Activated naive CD4-positive, alpha-beta T cell treated with anti-CD3 and anti-CD28 coated beads, Interleukin-2, amount 50 U/mL, for 72 hours (primary cell): ENCODE results near the gene SLC35G3. TPM values are rescaled to one million over a fixed set of nuclear protein-coding genes. Genes with fewer than 3 reads are reported as not detected.
A peak's percentile ranks its signal among the peaks of the same experiment; 100 is the strongest.
"Not testable (repeated sequence)": the region's sequence is repeated elsewhere in the genome, so short reads cannot be mapped to it uniquely, and the experiment has no call there.

Experiments
- ATAC-seq, 2 donors: fragments of 150-1000 bp; cut with Tn5 transposase; 2 replicates each; pipeline ENCODE4 v1.10.0; 2021; ENCODE audit warnings: mild to moderate bottlenecking in 2 of 2, moderate library complexity in 2 of 2
- DNase-seq, 2 donors: peaks; one replicate each; pipeline ENCODE4 v3.0.0; 2021 to 2022; ENCODE audit warnings: low spot score in 2 of 2
- H3K27ac Mint-ChIP-seq, 2 donors: one replicate each; pipeline ENCODE4 v1.8.0; 2022; ENCODE audit warnings: mild to moderate bottlenecking in 2 of 2, mixed read lengths in 2 of 2
- H3K36me3 Mint-ChIP-seq, 2 donors: one replicate each; pipeline ENCODE4 v1.8.0; 2022; ENCODE audit warnings: mixed read lengths in 2 of 2
- H3K9me3 Mint-ChIP-seq, 2 donors: one replicate each; pipeline ENCODE4 v1.8.0; 2022; ENCODE audit warnings: mixed read lengths in 2 of 2
- total RNA-seq, 2 donors: library from RNA; stranded (reverse); gene quantifications; one replicate each; pipeline ENCODE4 v1.2.3, GENCODE V29; 2022

Gene SLC35G3
- total RNA-seq, 2 donors from 2014 or later: not detected

DNA sequence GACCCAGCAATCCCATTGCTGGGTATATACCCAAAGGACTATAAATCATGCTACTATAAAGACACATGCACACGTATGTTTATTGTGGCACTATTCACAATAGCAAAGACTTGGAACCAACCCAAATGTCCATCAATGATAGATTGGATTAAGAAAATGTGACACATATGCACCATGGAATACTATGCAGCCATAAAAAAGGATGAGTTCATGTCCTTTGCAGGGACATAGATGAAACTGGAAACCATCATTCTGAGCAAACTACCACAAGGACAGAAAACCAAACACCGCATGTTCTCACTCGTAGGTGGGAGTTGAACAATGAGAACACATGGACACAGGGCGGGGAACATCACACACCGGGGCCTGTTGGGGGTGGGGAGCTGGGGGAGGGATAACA lies 14.8 kb downstream of the SLC35G3 start:
- DNase-seq, H3K9me3 Mint-ChIP-seq, H3K27ac Mint-ChIP-seq, ATAC-seq, H3K36me3 Mint-ChIP-seq: not testable (repeated sequence)

DNA sequence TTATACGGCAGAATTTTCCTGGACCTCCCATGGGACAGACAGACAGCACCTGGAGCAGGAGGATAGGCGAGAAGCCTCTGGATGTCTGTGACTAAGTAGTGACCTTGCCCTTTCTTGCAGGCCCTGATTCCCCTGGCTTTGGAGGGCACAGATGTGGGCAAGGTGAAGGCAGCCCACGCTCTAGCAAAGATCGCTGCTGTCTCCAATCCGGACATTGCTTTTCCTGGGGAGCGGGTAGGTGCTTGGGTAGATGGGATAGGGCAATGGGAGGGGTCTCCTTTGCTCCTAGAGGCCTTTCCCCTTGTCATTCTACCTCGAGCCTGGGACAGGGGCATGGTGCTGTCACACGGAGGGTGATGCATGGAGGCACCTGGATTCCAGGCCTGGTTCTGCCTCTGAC lies 17.3 kb downstream of the SLC35G3 start:
- ATAC-seq (no peak), DNase-seq (no peak)
- Mint-ChIP-seq H3K9me3 (peaks cover 0 to 7% of the 10 kb centered on the region in 2 donors), H3K27ac (no peak overlapping the region), H3K36me3 (peaks cover 0 to 9% of the 10 kb centered on the region in 2 donors)

DNA sequence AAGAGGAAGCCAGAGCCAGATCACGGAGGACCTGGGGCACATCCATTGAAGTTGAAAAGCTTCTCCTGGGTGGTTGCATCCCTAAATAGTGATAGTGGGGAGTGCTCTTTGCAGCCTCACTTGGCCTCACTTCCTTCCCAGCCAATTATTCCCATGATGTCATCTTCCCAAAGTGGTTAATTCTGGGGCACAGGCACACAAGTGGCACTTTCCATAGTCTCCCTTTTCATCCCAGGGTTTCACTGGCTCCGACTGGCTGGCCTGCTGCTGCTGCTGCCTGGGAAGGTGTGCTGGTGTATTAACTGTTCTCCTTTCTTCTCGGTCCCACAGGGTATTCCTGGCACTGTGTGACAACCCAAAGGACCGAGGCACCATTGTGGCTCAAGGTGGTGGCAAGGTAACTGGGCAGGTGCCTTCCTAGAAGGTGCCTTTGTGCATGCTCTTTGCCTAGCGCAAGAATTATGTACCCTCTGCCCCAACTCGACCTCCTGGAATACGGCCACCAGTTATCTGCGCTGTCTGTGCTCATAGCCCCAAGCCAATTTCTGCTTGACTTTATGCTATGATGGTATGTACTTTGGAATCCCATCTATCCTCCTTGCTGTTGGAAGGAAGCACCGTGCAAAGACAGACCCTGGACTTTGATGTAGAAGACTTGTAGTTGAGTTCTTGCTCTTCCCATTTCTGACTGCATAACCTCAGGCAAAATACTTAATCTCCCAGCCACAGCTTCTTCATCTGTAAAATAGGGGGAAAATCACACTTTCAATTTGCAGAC lies 18.4 kb downstream of the SLC35G3 start:
- ATAC-seq: no peak

DNA sequence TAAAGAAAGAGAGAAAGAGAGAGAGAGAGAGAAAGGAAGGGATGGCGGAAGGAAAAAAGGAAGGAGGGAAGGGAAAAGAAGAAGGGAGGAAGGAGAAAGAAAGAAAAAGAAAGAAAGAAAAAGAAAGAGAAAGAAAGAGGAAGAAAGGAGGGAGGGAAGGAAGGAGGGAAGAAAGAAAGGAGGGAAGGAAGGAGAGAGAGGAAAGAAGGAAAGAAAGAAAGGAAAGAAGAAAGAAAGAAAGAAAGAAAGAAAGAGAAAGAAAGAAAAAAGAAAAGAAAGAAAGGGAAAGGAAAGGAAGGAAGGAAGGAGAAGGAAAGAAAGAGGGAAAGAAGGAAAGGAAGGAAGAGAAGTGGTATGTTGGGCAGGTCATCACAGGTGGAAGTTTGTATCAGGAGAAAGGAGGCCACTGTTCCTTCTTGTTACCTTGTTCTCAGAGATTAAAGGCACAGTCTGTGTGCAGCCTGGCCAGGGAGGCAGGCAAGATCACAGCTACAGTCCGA lies 19.3 kb downstream of the SLC35G3 start:
- peaks cover 0 to 7% of the 10 kb centered on the region in 2 donors for H3K9me3 Mint-ChIP-seq
- H3K27ac Mint-ChIP-seq: no peak overlapping the region
- DNase-seq (no peak), ATAC-seq (no peak)
- peaks cover 0 to 9% of the 10 kb centered on the region in 2 donors for H3K36me3 Mint-ChIP-seq

More for the DNA sequence above, 18.4 kb downstream of the SLC35G3 start:
- H3K27ac Mint-ChIP-seq: no peak overlapping the region
- peaks cover 0 to 9% of the 10 kb centered on the region in 2 donors for H3K36me3 Mint-ChIP-seq
- H3K9me3 Mint-ChIP-seq: peaks cover 0 to 7% of the 10 kb centered on the region in 2 donors
- no peak for DNase-seq

DNA sequence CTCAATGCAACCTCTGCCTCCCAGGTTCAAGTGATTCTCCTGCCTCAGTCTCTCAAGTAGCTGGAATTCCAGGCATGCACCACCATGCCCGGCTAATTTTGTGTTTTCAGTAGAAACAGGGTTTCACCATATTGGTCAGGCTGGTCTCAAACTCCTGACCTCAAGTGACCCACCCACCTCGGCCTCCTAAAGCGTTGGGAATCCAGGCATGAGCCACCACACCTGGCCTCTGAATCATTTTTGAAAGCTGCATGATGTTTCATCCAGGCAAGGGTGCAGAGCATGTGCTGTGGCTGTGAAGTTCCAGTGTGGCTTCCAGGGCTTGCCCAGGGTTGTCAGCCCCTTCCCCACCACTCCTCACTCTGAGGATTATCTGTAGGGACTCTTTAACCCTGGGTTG lies 21.9 kb downstream of the SLC35G3 start:
- not testable (repeated sequence) for H3K9me3 Mint-ChIP-seq, ATAC-seq, DNase-seq, H3K36me3 Mint-ChIP-seq
- H3K27ac Mint-ChIP-seq: peak overlapping the region; percentile 33 to 63

DNA sequence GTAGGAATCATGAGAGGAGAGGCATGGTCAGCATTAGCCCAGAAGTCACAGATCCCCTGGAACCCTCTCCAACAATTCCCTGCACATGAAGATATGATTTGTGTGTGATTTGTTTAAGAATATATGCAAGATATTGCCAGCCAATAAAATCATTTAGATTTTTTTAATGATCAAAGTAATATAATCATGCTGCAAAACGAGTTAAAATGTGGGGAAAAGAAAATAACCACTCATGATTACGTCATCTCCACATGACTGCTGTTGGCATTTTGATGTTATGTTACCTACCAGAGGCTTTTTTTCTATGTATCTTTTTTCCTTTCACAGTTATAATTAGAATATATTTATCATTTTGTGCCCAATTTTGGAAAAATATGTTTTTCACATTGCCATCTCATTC lies 22.4 kb downstream of the SLC35G3 start:
- H3K36me3 Mint-ChIP-seq: no peaks in the 10 kb centered on the region
- DNase-seq (no peak), ATAC-seq (peak; percentile 34 to 49)
- H3K9me3 Mint-ChIP-seq: no peaks in the 10 kb centered on the region
- peak overlapping the region; percentile 33 to 63 for H3K27ac Mint-ChIP-seq

DNA sequence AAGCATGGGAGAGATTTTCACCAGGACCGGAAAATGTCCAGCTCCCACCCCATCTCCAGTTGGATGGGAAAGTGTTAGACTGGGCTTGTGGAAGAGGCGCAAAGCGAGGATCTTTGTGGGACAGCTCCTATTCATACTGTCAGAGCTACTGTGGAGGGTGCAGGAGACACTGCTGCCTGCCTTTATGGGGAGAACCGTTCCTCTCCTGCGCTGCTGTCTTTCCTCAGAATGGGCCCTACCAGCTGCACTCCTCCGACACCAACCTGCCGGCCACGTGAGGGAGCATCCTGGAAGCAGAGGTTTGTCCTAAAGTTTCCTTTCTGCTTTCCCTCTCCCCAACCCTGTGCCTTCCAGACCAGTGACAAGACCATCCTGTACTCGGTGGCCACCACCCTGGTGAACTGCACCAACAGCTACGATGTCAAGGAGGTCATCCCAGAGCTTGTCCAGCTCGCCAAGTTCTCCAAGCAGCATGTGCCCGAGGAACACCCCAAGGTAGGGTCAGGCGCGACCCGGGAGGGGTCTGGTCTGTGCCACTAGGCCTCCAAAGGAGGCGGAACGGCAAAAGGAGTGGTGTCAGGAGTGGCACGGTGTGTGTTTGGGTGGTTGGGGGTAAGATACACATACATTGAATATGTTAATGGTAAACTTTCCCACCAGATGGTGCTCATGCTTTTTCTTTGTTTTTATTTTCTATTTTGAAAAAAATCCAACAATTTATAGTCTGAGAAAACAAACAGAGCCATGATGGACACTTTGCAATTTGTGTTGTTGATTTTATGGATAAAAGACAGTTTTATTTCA lies 23.0 kb downstream of the SLC35G3 start:
- peak overlapping the region in 1 of 2 donors; percentile 33 for H3K27ac Mint-ChIP-seq
- no peaks in the 10 kb centered on the region for H3K9me3 Mint-ChIP-seq
- no peaks in the 10 kb centered on the region for H3K36me3 Mint-ChIP-seq
- ATAC-seq: peak; percentile 59 to 79
- no peak for DNase-seq

DNA sequence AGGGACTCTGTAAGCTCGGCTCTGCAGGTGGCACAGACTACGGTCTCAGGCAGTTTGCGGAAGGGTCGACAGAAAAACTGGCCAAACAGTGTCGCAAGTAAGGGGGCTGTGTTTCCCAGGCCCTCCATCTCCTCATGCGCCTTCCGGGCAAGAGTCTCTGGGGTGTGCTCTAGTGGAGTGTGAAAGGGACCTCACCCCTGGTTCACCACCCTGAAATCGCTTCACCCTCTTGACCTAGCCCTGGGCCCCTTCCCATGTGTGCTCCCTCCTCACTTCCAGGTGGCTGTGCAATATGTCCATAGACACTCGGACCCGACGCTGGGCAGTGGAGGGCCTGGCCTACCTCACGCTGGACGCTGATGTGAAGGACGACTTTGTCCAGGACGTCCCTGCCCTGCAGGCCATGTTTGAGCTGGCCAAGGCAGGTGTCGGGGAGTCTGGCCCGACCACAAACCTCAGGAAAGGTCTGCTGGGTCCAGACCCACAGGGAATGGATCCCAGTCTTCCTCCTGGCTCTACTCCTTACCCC lies 24.3 kb downstream of the SLC35G3 start:
- no peaks in the 10 kb centered on the region for H3K9me3 Mint-ChIP-seq

DNA sequence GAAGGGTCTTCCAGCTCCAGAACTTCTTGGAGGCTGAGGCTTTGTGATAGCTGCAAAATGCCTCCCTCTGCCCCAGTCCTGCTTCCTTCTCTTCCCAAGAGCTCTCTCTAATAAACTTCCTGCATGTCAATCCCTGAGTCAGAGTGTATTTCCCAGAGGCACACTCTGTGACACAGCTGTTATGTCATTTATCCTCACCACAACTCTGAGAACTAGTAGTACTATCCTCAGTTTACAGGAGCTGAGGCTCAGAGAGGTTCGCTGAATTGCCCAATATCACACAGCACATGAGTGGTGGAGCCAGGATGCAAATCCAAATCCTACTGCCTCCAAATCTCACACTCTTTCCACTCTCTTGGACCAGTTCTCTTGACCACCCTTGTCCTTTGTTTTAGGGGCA lies 26.5 kb downstream of the SLC35G3 start:
- Mint-ChIP-seq H3K27ac (no peak overlapping the region), H3K36me3 (no peaks in the 10 kb centered on the region), H3K9me3 (no peaks in the 10 kb centered on the region)
- ATAC-seq (no peak), DNase-seq (no peak)

More for the DNA sequence above, 24.3 kb downstream of the SLC35G3 start:
- peak overlapping the region in 1 of 2 donors; percentile 18 for H3K27ac Mint-ChIP-seq
- ATAC-seq: no peak
- H3K36me3 Mint-ChIP-seq: no peaks in the 10 kb centered on the region
- no peak for DNase-seq

DNA sequence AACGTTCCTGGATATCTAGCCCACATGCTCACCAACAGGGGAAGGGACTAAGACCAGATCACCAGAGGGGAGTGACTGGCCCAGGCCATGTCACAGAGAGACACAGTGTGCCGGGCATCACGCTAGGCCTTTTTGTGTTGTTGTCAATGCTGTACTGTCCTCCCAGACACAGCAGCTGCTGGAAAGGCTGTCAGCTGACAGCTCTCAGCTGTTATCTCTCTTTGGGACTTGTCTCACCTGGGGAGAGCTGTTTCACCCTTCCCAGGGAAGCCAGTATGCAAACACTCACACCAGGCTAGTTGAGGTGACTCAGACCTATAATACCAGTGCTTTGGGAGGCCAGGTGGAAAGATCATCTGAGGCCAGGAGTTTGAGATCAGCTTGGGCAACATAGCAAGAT lies 27.1 kb downstream of the SLC35G3 start:
- Mint-ChIP-seq H3K9me3 (no peaks in the 10 kb centered on the region), H3K27ac (no peak overlapping the region), H3K36me3 (no peaks in the 10 kb centered on the region)
- no peak for ATAC-seq
- DNase-seq: no peak

DNA sequence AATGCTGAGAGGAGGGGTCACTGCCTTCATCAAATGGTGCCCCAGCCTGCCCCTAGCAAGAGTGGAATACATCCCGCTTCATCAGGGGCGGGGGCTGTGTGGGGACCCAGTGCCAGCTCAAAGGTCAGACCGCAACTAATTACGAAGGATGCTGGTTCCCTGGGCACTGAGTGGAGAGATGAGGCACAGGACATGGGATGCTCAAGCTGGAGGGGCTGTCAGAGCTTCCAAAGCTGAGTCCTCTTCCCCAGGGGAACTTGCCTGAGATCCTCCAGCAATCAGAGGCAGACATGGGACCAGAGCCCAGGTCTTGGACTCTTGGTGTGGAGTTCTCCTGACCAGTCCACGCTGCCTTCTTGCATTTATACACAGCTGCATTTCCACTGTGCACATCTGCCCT lies 27.7 kb downstream of the SLC35G3 start:
- DNase-seq: no peak
- no peak for ATAC-seq
- H3K27ac Mint-ChIP-seq: no peak overlapping the region
- no peaks in the 10 kb centered on the region for H3K9me3 Mint-ChIP-seq
- no peaks in the 10 kb centered on the region for H3K36me3 Mint-ChIP-seq

DNA sequence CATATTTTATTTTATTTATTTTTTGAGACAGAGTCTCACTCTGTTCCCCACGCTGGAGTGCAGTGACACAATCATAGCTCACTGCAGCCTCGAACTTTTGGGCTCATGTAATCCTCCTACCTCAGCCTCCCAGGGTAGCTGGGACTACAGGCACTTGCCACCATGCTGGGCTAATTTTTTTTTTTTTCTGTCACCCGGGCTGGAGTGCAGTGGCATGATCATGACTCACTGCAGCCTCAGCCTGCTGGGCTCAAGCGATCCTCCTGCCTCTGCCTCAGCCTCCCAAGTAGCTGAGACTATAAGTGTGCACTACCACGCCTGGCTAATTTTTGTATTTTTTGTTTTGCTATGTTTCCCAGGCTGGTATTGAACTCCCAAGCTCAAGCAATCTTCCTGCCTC lies 29.5 kb downstream of the SLC35G3 start:
- ATAC-seq (no peak), DNase-seq (no peak)
- Mint-ChIP-seq H3K27ac (no peak overlapping the region), H3K36me3 (no peaks in the 10 kb centered on the region), H3K9me3 (no peaks in the 10 kb centered on the region)

DNA sequence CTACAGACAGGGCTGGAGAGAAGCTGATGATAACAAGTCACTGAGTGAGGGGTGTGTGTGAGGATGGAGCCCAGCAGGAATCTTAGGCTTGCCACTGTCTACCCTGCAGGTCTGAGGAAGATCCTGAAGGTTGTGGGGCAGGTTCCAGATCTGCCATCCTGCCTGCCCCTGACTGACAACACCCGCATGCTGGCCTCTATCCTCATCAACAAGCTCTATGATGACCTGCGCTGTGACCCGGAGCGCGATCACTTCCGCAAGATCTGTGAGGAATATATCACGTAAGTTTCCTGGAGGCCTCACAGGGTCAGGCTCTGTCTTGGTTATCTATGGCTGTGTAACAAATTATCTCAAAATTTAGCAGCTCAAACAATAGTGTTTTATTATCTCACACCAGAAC lies 30.3 kb downstream of the SLC35G3 start:
- no peaks in the 10 kb centered on the region for H3K36me3 Mint-ChIP-seq
- no peak overlapping the region for H3K27ac Mint-ChIP-seq
- H3K9me3 Mint-ChIP-seq: no peaks in the 10 kb centered on the region
- ATAC-seq: no peak
- no peak for DNase-seq

DNA sequence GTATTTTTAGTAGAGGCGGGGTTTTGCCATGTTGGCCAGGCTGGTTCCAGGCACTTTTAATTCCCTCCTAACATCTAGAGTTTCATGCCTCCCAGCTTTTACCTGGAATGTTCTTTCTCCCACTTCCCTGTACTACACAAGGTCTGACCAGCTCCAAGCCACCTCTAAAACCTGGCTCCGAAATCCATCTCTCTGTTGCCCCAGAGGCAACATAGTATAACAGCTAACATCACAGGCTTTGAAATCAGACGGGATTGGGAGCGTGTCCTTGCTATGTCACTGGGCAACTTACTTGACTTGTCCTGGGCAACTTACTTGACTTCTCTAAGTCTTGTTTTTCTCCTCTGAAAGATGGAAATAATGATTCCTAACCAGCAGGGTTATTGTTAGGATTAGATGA lies 31.4 kb downstream of the SLC35G3 start:
- ATAC-seq (no peak), DNase-seq (no peak)
- peaks cover 0 to 4% of the 10 kb centered on the region in 2 donors for H3K9me3 Mint-ChIP-seq
- no peaks in the 10 kb centered on the region for H3K36me3 Mint-ChIP-seq
- H3K27ac Mint-ChIP-seq: no peak overlapping the region

DNA sequence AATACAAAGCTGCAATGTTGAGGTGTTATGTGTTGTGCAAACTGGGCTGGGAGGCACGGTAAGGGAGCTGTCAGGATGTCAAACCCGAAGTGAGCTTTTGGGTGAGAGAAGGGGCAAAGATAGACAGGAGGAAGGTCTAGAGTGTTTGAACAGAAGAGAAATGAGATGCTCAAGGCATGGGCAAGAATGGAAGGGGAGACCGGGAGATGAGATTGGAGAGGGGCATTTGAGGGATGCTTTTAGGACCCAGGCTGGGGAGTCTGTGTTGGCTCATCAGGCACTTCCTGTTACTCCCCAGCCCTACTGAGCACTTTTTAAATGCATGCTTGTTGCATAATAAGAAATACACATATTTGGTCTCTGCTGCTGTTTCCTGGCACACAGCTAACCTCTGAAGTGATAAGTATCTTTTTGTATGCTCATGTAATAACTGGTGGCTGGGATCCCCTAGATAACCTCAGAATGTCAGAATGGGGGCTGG lies 32.9 kb downstream of the SLC35G3 start:
- Mint-ChIP-seq H3K9me3 (peaks cover 0 to 4% of the 10 kb centered on the region in 2 donors), H3K36me3 (no peaks in the 10 kb centered on the region), H3K27ac (peak overlapping the region in 1 of 2 donors; percentile 46)
- ATAC-seq (peak in 1 of 2 donors; percentile 15), DNase-seq (no peak)

DNA sequence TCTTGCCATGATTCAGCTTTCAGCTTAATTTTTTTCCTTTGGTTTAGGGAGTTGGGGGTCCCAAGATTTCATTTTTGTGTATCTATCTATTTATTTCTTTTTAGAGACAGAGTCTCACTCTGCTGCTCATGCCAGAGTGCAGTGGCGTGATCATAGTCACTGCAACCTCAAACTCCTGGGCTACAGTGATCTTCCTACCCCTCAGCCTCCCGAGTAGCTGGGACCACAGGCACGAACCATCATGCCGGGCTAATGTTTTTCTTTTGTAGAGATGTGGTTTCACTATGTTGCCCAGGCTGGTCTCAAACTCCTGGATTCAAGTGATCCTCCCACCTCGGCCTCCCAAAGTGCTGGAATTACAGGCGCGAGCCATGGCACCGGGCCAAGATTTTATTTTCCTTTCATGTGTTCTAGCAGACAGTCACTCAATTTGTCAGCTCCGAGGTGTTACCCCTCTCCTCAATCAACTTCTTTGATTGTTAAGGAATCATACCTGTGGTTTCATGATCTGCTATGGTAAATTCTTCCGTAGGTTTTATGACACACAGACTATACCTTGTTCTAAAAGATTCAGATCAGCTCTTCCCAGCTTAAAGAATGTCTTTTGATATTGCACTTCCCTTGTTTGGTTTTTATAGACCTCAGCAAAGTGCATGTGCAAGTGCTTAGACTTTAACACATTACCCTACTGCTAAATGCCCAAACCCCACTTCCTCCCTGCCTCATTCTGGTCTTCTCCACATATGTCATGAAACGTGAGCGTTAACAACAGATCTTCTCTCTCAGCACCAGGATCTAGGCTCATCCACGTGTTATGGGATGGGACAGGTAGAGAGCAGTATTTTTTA lies 33.6 kb downstream of the SLC35G3 start:
- DNase-seq: peak in 1 of 2 donors; percentile 20
- peaks cover 0 to 4% of the 10 kb centered on the region in 2 donors for H3K9me3 Mint-ChIP-seq
- ATAC-seq: peak; percentile 85 to 91
- no peaks in the 10 kb centered on the region for H3K36me3 Mint-ChIP-seq
- peak overlapping the region; percentile 6 to 46 for H3K27ac Mint-ChIP-seq
